Sciatic nerve (tissue), 2 donors: ENCODE measurements around the gene ARHGEF37. TPM values are rescaled to one million over a fixed set of nuclear protein-coding genes. Genes with fewer than 3 reads are reported as not detected.

ENCODE experiments used
- ATAC-seq: fragments of 200-7000 bp; cut with Tn5 transposase; one replicate; pipeline ENCODE4 v1.9.1; 2020; ENCODE audit warnings: mild to moderate bottlenecking, moderate library complexity
- DNase-seq: peaks from one replicate; pipeline ENCODE4 v3.0.0-alpha.2; 2020; ENCODE audit warnings: low spot score
- intact Hi-C: fragments of 100-400 bp; cut with DNase I; formaldehyde crosslinking; loops from one replicate; pipeline ENCODE4 v1.14.2; 2022
- total RNA-seq: library from RNA; stranded (reverse); fragmentation: NEBNext Ultra II Directional; extraction: Animal tissue kit (Norgen Biotek cat#: 25700); gene quantifications from one replicate; pipeline ENCODE4 v1.2.1, GENCODE V29; 2021
- donor health status: DM: no; HTN: no; CAD: no.
- donor health status: DM: no; HTN: no; CAD: no.

Gene ARHGEF37
- total RNA-seq, 1 donor from 2014 or later = 86.7 TPM

- intact Hi-C loops = no loop called here
- ATAC-seq = no peak
- DNase-seq = peak; percentile 21
Measured at GRCh38 chr5:149682532-149683075, 101.3 kb downstream of the ARHGEF37 start.

GRCh38 chr5:149683964-149684363 is 102.7 kb downstream of the ARHGEF37 start:
- intact Hi-C loops = no loop called here
- ATAC-seq = no peak
- DNase-seq = peak; percentile 17

GRCh38 chr5:149684371-149684770 is 103.1 kb downstream of the ARHGEF37 start:
- ATAC-seq = no peak
- intact Hi-C loops = no loop called here
- DNase-seq = no peak

Other genes with a start within 250 kb of the ARHGEF37 start
- 21.6 TPM for gene GRPEL2, start 236.0 kb upstream of the ARHGEF37 start, total RNA-seq
- 10.8 TPM for gene PCYOX1L, start 223.5 kb upstream of the ARHGEF37 start, total RNA-seq
- 51.7 TPM for gene IL17B, start 202.2 kb upstream of the ARHGEF37 start, total RNA-seq
- 187 TPM for gene CSNK1A1, start 30.1 kb upstream of the ARHGEF37 start, total RNA-seq
- 3.2 TPM for gene PPARGC1B, start 148.8 kb downstream of the ARHGEF37 start, total RNA-seq